ENCODE measurements around the gene PPP1R7.

DNA sequence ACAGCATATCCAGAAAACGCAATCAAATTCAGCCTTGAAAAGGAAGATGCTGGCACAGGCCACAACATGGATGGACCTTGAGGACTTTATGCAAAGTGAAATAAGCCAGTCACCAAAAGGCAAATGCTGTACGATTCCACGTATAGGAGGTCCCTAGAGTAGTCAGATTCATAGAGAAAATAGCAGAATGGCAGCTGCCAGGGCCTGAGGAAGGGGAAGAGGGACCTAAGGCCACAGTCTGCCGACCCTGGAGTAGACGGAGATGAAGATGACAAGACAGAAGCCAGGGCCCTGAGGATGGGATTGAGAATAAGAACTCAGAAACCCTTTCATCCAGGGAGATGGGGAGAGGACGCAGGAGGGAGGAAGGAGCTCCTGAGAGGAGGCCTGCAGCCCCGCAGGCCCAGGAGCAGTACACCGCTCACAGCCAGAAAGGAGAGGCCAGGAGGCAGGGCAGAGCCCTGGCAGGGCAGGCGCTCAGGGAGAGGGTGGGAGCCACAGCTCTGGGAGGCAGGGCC, 40.1 kb upstream of the PPP1R7 start:
- no peak for TF ChIP-seq MAX (CRISPR knock-in tag; IDR thresholded peaks at IDR 0.05)
- TF ChIP-seq MTF1 (CRISPR knock-in tag; IDR thresholded peaks at IDR 0.05; ENCODE audit: borderline replicate concordance): no peak
- TF ChIP-seq POLR2AphosphoS5 (IDR thresholded peaks at IDR 0.05; ENCODE audit: control insufficient read depth, insufficient read depth, low read depth, low read length): no peak
- TF ChIP-seq BCLAF1 (IDR thresholded peaks at IDR 0.05; ENCODE audit: borderline replicate concordance in 1 of 2, control insufficient read depth in 1 of 2, low read depth in 2 of 2, low read length in 1 of 2): no peak
- no peak for TF ChIP-seq ZBTB7A (IDR thresholded peaks at IDR 0.05; ENCODE audit: borderline replicate concordance, control insufficient read depth, low read depth, low read length)
- TF ChIP-seq POLR2G (IDR thresholded peaks at IDR 0.05; ENCODE audit: low read depth, low read length): no peak
- TF ChIP-seq GATAD2B (IDR thresholded peaks at IDR 0.05; ENCODE audit: borderline replicate concordance): no peak
- TF ChIP-seq, protein P1, sequence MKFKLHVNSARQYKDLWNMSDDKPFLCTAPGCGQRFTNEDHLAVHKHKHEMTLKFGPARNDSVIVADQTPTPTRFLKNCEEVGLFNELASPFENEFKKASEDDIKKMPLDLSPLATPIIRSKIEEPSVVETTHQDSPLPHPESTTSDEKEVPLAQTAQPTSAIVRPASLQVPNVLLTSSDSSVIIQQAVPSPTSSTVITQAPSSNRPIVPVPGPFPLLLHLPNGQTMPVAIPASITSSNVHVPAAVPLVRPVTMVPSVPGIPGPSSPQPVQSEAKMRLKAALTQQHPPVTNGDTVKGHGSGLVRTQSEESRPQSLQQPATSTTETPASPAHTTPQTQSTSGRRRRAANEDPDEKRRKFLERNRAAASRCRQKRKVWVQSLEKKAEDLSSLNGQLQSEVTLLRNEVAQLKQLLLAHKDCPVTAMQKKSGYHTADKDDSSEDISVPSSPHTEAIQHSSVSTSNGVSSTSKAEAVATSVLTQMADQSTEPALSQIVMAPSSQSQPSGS (CRISPR knock-in tag; IDR thresholded peaks at IDR 0.05): no peak
- TF ChIP-seq CEBPB (tag; IDR thresholded peaks at IDR 0.05): no peak
- no peak for TF ChIP-seq ZNF324 (CRISPR knock-in tag; IDR thresholded peaks at IDR 0.05)
- no peak for TF ChIP-seq SMC3 (conservative IDR thresholded peaks at IDR 0.05; ENCODE audit: insufficient read depth, low read depth, low read length)

Measured in K562 (cell line).